ENCODE data around the gene FARS2.

Gene FARS2

DNA sequence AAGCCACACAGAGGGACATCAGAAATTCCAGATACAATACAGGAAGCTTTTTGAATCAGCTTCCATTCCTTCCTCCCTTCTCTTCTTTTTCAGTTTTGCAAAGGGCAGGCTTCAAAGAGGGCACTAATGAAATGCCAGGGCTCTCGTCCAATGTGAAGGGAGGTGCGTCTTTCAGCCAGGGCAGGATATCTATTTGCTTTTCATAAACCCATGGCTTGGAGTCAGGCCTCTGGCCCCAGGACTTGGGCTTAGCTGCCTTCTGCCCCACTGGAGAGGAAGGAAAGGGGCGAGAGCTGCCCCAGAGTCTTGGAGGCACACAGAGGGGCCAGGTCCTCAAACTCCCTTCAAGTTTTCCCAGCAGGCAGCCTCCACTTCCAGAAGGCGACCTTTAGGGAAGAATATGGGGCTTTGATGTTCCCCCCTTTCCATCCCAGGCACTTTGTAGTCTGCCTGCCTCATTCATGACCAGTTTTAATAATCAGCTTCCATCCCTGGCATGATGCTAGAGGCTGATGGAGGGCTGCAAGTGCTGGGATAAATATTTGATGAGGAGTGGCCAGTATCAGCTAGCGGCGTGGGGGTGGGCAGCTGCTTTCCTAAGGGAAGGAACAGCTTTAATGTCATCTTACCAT, 510.6 kb downstream of the FARS2 start:
- no peak for FAIRE-seq
- DNase-seq (ENCODE audit: insufficient read length), result no peak
- TF ChIP-seq TAF1 (IDR thresholded peaks at IDR 0.05; ENCODE audit: borderline replicate concordance, low read depth, low read length) (no peak), POLR2A (IDR thresholded peaks at IDR 0.05; ENCODE audit: low read depth, low read length) (no peak), POLR2AphosphoS5 (IDR thresholded peaks at IDR 0.05; ENCODE audit: low read depth, low read length) (no peak)

DNA sequence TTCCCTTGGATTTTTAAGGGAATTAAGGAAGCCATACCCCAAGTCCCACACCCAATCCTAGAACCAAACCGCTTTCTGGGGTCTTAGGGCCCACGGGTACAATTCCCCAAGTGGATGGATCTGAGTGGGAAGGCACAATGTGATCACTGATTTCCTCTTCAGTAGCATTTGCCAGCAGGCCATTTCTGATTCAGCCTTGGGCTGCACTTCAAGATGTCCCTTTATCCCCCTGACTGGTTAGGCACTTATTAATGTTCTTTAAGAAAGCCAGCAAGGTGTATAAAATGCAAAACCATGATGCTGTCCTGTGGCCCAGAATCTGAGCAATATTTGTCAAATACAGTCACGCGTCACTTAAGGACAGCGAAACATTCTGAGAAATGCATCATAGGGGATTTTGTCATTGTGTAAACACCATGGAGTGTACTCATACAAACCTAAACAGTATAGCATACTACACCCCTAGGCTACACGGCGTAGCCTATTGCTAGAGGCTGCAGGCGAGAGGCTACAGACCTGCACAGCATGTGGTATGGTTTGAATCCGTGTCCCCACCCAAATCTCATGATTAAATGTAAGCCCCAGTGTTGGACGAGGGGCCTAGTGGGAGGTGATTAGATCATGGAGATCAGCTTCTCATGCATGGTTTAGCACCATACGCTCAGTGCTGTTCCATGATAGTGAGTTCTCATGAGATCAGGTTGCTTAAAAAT, 511.3 kb downstream of the FARS2 start:
- TF ChIP-seq POLR2AphosphoS5 (IDR thresholded peaks at IDR 0.05; ENCODE audit: low read depth, low read length) (no peak), POLR2A (IDR thresholded peaks at IDR 0.05; ENCODE audit: low read depth, low read length) (no peak), TAF1 (IDR thresholded peaks at IDR 0.05; ENCODE audit: borderline replicate concordance, low read depth, low read length) (no peak)
- DNase-seq (ENCODE audit: insufficient read length) (no peak), FAIRE-seq (no peak)

DNA sequence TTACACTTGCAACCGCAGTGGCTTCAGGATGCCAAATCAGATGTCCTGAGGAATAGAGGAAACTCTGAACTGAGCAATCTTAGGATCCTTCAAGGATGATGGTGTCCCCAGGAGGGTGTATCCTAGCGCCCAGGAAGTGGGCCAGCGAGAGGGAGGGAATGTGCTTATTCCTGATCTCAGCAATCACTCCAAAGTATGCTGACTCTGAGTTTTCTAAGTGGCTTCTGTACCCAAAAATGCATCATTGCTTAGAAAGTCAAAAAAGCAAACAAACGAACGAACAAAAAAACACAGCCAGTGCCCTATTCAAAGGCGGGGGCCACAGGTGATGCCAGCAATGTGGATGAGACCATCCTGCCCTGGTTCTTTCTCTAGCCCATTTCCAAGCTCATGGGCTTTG, 514.8 kb downstream of the FARS2 start:
- DNase-seq (ENCODE audit: insufficient read length) (no peak), FAIRE-seq (no peak)

DNA sequence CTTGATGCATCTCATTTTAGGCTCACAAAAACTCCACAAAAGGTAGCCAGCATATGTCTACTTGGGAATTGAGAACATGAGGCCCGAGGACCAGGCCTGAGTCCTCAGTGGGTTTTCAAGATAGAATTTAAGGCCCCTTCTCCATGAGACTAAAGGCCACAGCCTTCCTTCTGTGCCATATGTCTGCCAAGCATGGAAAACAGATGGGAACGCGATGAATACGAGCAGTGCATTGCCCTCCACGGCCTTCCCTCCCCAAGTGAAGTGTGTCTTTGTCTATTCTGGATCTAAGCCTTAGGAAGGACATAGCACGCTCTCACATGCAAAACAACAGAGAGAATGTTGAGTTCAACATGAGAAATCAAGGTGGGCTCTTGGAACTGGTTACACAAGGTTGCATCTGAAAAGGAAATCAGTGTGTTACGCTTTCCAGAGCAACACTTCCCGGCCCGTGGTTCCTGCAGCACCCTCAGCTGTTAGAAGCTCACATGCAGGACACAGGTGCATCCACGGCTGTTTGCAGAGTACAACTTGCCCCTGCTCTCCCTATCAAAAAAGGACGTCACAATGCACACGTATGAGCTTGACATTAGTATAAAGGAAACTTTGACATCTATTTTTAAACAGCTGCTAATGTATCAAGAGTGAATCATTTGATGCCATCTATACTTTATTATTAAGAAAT, 515.5 kb downstream of the FARS2 start:
- FAIRE-seq (peak; percentile 40), DNase-seq (ENCODE audit: insufficient read length) (no peak)
- no peak for TF ChIP-seq POLR2A (IDR thresholded peaks at IDR 0.05; ENCODE audit: low read depth, low read length)

More for the DNA sequence above, 514.8 kb downstream of the FARS2 start:
- no peak for TF ChIP-seq TAF1 (IDR thresholded peaks at IDR 0.05; ENCODE audit: borderline replicate concordance, low read depth, low read length)
- TF ChIP-seq POLR2A (IDR thresholded peaks at IDR 0.05; ENCODE audit: low read depth, low read length), result no peak
- no peak for TF ChIP-seq POLR2AphosphoS5 (IDR thresholded peaks at IDR 0.05; ENCODE audit: low read depth, low read length)

DNA sequence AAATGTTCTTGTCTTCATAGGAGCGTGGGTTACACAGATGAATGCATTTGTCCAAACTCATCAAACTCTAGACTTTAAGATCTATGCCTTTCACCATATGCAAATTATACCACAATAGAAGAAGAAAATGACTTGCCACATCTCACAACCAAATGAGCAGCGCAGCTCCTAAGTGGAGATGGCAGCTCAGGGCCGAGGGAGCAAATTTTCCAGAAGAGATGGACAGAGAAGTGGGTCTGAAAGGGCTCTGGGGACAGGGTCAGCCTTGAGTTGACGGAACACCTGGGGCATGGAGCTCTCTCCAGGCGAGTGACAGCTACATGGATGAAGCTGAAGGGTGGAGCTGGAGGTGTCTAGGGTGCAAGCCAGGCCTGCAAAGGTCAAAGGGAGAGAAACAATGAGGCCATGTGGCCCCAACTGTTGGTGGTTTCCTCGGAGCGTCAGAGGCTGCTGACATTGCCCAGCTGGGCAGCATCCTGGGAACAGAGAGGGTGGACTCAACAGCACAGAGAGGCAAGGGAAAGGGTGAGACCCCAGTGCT, 517.1 kb downstream of the FARS2 start:
- FAIRE-seq (peak; percentile 91), DNase-seq (ENCODE audit: insufficient read length) (peak; percentile 26)
- TF ChIP-seq POLR2AphosphoS5 (IDR thresholded peaks at IDR 0.05; ENCODE audit: low read depth, low read length) (no peak), POLR2A (IDR thresholded peaks at IDR 0.05; ENCODE audit: low read depth, low read length) (no peak), TAF1 (IDR thresholded peaks at IDR 0.05; ENCODE audit: borderline replicate concordance, low read depth, low read length) (no peak)

DNA sequence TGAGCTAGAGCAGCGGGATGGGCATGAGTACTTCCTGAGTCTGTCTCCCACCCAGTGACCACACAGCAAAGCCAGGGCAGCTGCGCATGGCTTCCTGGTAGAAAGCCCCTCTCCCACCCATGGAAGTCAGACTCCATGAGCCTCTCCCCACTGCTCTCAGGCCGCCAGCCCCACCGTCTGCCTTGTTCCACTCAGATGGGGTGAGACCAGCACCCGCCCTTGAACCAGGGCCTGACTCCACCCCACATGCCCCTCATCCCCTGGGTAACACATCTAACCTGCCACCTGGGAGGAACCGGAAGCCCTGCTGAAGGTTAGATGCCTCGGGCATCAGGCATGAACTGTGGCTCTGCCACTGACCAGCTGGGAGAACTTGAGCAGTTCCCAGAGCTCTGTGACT, 517.6 kb downstream of the FARS2 start:
- no peak for FAIRE-seq
- no peak for DNase-seq (ENCODE audit: insufficient read length)
- TF ChIP-seq TAF1 (IDR thresholded peaks at IDR 0.05; ENCODE audit: borderline replicate concordance, low read depth, low read length) (no peak), POLR2AphosphoS5 (IDR thresholded peaks at IDR 0.05; ENCODE audit: low read depth, low read length) (no peak), POLR2A (IDR thresholded peaks at IDR 0.05; ENCODE audit: low read depth, low read length) (no peak)

DNA sequence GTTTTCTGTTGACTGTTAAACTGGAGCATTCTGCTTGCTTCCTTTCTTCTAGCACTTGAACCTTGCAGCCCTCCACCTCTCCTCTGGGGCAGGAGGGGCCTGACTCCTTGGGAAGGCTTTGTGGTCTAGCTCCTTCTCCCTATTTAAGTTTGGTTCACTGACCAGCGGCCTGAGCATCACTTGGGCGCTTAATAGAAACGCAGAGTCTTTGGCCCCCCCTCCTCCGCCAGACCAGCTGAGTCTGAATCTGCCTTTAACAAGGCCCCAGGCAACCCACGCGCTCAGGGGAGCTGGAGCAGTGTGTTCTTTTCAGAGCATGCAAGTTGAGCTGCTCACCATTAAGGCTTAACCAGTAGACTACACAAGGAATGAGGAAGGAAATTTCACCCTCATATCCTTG, 519.7 kb downstream of the FARS2 start:
- FAIRE-seq (no peak), DNase-seq (ENCODE audit: insufficient read length) (no peak)
- TF ChIP-seq POLR2A (IDR thresholded peaks at IDR 0.05; ENCODE audit: low read depth, low read length) (no peak), POLR2AphosphoS5 (IDR thresholded peaks at IDR 0.05; ENCODE audit: low read depth, low read length) (no peak), TAF1 (IDR thresholded peaks at IDR 0.05; ENCODE audit: borderline replicate concordance, low read depth, low read length) (no peak)

DNA sequence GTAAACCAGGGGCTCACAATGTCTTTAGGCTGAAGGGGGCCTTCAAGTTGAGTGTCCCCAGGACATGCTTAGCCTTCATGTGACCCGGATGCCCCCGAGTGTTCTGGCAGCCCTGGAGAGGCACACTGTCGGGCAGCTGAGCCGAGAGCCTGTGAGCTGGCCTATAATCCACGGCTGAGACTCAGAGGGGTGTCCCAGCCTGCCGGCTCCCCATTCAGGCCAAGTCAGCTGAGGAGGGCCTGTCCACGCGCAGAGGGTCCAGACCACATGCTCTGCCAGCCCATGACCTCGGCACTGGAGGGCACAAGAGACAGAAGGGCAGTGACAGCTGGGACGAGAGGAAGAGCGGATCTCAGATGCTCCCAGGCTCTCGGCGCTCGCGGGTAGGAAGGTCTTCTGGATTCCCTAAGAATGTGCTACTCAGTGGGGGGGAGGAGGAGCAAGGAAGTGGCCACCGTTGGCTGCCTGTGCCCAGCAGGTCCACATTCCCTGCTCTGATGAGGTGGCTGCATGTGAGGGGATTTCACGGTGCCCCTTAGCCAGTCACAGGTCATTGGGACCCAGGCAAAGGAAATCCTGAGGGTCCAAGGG, 520.7 kb downstream of the FARS2 start:
- no peak for DNase-seq (ENCODE audit: insufficient read length)
- TF ChIP-seq POLR2A (IDR thresholded peaks at IDR 0.05; ENCODE audit: low read depth, low read length) (no peak), POLR2AphosphoS5 (IDR thresholded peaks at IDR 0.05; ENCODE audit: low read depth, low read length) (no peak), TAF1 (IDR thresholded peaks at IDR 0.05; ENCODE audit: borderline replicate concordance, low read depth, low read length) (no peak)
- FAIRE-seq, result no peak

DNA sequence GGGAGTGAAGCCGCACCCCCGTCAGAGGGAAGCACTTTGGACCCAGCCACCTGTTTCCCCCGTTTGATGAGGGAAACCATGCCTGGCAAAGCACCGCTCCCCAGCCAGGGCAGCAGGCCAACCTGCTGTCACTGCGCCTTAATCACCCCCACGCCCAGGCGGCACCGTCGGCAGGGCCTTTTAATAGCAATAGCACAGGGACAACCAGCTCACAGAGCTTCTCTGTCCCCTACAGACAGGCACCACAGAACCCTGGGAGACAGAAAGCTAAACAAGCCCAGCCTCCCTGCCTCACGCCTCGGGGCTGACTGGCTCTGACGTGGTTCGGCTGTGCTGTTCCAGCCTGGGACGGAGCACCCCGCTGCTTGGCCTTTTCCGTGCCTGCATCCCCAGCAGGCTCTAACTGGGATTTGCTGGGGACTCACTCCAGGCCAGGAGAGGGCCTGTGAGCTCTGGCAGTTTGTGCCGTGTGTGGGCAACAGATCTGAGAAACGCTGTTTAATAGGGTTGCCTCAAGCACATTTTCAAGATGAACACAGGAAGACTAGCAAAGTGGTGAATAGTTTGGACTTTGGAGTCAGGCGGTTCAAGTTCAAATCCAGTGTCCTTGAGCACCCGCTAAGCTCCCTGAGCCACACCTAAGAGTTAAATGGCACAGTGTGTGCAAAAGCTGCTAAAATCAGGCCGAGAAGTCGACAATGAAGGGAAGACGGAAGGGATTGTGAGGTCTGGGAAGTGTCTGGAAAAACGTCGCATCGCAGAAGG, 521.7 kb downstream of the FARS2 start:
- no peak for TF ChIP-seq POLR2A (IDR thresholded peaks at IDR 0.05; ENCODE audit: low read depth, low read length)
- TF ChIP-seq TAF1 (IDR thresholded peaks at IDR 0.05; ENCODE audit: borderline replicate concordance, low read depth, low read length), result no peak
- DNase-seq (ENCODE audit: insufficient read length), result no peak
- no peak for FAIRE-seq

DNA sequence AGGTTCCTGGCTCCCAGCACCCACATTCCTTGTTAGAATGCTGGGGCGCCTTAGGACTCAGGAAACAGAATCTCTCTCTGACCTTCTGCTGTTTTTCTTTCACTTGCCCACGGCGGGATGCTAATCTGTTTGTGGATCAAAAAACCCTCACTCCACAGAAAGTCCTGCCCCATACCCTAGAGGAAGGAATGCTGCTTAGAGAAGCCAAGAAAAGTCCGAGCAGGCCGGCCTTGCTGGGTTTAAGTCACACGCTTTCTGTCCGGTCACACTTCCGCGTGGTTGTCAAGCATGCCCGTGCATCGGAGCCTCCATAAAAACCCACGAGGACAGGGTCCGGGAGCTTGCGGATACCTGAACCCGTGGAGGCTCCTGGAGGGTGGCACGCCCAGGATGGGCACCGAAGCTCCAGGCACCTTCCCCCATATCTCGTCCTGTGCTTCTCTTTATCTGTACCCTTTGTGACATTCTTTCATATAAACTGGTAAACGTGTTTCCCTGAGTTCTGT, 522.3 kb downstream of the FARS2 start:
- DNase-seq (ENCODE audit: insufficient read length) (no peak), FAIRE-seq (no peak)
- TF ChIP-seq POLR2A (IDR thresholded peaks at IDR 0.05; ENCODE audit: low read depth, low read length) (no peak), POLR2AphosphoS5 (IDR thresholded peaks at IDR 0.05; ENCODE audit: low read depth, low read length) (no peak), TAF1 (IDR thresholded peaks at IDR 0.05; ENCODE audit: borderline replicate concordance, low read depth, low read length) (no peak)

DNA sequence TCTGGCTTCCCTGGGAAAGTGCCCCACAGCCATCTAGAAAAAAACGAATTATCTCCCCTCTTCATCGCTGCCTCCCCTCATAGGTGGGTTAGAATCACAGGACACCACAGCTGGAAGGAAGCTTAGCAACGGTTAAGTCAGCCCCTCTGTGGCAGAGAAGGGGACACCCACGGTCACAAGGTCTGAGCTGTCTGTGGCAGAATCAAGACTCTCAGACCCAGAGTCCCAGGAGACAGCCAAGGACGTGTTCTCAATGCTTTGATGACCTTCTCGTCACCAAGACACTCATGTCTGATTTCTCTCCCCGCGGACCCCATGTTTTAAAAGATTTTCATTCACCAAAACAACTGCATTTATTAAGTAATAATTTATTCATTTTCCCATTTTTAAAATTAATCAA, 523.9 kb downstream of the FARS2 start:
- DNase-seq (ENCODE audit: insufficient read length) (no peak), FAIRE-seq (no peak)
- TF ChIP-seq POLR2A (IDR thresholded peaks at IDR 0.05; ENCODE audit: low read depth, low read length) (no peak), TAF1 (IDR thresholded peaks at IDR 0.05; ENCODE audit: borderline replicate concordance, low read depth, low read length) (no peak), POLR2AphosphoS5 (IDR thresholded peaks at IDR 0.05; ENCODE audit: low read depth, low read length) (no peak)
